GM20431 (cell line): ENCODE data around the gene LRP1-AS.

Source experiments
- in situ Hi-C: fragments of 300-500 bp; cut with MseI, MboI; formaldehyde crosslinking; loops from one replicate; pipeline ENCODE4 v1.15.0; 2020; ENCODE audit warnings: low sequenced_read_pairs; ENCODE audit not compliant: unreplicated experiment

LRP1-AS gene

DNA sequence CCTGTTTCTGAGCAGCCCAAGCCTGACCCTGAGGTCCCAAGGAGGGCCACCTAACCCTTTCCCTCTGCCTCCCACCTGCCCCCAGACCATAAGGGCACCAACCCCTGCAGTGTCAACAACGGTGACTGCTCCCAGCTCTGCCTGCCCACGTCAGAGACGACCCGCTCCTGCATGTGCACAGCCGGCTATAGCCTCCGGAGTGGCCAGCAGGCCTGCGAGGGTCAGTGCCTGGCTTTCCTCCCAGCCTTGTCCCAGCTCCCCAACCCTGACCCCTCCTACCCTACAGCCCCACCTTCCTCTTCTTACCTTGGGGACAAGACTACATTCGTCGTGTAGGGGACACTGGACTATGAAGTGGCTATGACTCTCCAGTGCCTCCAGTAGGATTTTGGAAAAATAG lies 33.7 kb upstream of the LRP1-AS start:
- in situ Hi-C loops: no loop called here

DNA sequence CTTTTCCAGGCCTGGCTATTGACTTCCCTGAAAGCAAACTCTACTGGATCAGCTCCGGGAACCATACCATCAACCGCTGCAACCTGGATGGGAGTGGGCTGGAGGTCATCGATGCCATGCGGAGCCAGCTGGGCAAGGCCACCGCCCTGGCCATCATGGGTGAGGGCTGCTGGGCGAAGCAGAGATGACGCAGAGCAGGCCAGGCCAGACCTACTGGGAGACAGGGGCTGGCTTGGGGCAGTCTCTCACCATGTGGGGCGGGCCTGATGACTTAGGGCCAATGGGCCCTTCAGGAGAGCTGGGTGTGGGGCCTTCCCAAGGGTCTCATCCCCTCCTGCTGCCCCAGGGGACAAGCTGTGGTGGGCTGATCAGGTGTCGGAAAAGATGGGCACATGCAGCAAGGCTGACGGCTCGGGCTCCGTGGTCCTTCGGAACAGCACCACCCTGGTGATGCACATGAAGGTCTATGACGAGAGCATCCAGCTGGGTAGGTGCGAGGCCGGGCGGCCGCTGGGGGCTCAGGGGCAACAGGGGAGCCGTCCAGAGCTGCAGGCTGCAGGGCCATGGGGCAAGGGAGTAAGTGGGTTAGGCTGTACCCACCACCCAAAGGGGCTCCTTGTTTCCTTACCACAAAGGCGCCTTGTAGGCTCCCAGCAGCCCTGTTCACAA lies 33.0 kb upstream of the LRP1-AS start:
- in situ Hi-C loops: no loop called here

DNA sequence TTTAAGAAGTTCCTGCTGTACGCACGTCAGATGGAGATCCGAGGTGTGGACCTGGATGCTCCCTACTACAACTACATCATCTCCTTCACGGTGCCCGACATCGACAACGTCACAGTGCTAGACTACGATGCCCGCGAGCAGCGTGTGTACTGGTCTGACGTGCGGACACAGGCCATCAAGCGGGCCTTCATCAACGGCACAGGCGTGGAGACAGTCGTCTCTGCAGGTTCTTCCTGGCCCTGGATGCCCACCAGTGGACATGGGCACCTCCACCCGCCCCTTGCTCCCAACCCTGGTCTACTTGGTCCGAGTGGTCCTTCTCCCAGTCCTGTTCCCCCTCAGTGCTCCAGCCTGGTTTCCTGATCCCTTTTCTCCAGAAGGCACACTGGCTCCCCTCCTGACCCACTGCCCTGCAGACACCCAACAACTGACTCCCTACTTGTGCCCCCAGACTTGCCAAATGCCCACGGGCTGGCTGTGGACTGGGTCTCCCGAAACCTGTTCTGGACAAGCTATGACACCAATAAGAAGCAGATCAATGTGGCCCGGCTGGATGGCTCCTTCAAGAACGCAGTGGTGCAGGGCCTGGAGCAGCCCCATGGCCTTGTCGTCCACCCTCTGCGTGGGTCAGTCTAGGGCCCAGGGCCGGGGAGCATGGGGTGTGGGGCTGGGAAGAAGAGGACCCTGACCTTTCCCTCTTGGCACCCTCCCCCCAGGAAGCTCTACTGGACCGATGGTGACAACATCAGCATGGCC lies 32.1 kb upstream of the LRP1-AS start:
- in situ Hi-C loops: loop anchor here (5.0 kb wide), 1 partner anchor 52 kb away; the partner anchor contains the start of gene LRP1

DNA sequence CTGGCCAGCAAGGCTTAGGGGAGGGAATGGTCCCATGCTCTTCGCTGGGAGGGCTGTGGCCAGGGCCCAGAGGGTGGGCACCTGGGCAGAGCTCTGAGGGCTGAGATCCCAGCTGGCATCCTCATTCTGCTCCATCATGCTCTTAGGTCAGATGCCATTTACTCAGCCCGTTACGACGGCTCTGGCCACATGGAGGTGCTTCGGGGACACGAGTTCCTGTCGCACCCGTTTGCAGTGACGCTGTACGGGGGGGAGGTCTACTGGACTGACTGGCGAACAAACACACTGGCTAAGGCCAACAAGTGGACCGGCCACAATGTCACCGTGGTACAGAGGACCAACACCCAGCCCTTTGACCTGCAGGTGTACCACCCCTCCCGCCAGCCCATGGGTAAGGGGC lies 30.8 kb upstream of the LRP1-AS start:
- in situ Hi-C loops: loop anchor here (5.0 kb wide), 1 partner anchor 51 kb away; the partner anchor contains the start of gene LRP1

DNA sequence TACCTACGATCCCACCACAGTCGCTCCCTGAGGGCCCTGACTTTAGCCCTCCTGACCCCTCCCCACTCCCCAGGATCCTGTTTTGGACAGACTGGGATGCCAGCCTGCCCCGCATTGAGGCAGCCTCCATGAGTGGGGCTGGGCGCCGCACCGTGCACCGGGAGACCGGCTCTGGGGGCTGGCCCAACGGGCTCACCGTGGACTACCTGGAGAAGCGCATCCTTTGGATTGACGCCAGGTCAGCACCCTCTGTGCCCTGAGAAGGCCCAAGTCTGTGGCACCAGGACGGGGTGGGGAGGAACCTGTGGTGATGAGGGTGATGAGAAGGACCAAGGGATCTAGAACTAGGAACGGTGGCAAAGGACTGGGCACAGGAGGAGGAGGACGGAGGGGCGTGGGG lies 29.9 kb upstream of the LRP1-AS start:
- in situ Hi-C loops: loop anchor here (5.0 kb wide), 1 partner anchor 50 kb away; the partner anchor contains the start of gene LRP1

DNA sequence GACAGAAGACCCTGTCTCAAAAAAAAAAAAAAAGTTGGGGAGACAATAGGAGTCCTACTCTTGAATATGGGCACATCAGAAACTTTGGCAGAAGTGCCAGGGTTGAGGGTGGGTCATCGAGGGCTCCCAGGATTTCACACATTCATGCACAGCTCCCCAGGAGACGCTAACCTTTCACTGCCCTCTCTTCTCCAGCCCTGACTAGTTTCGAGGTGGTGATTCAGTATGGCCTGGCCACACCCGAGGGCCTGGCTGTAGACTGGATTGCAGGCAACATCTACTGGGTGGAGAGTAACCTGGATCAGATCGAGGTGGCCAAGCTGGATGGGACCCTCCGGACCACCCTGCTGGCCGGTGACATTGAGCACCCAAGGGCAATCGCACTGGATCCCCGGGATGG lies 29.4 kb upstream of the LRP1-AS start:
- in situ Hi-C loops: loop anchor here (5.0 kb wide), 1 partner anchor 50 kb away; the partner anchor contains the start of gene LRP1

DNA sequence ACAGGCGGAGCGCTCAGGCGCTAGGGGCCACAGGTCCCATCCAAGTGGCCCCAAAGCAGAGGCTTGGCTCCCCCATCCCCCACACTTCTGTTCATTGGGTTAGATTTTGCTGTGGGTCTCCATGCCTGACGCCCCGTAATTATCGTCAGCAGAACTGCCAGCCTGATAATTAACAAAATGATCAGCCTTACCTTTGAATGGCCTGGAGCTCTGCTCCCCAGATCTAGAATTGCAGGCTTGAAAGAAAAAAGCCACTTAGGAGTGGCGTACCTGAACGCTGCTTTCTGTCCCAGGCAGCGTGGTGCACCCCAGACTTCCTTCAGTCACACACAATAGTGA lies 28.7 kb upstream of the LRP1-AS start:
- in situ Hi-C loops: loop anchor here (5.0 kb wide), 1 partner anchor 49 kb away; the partner anchor contains the start of gene LRP1

DNA sequence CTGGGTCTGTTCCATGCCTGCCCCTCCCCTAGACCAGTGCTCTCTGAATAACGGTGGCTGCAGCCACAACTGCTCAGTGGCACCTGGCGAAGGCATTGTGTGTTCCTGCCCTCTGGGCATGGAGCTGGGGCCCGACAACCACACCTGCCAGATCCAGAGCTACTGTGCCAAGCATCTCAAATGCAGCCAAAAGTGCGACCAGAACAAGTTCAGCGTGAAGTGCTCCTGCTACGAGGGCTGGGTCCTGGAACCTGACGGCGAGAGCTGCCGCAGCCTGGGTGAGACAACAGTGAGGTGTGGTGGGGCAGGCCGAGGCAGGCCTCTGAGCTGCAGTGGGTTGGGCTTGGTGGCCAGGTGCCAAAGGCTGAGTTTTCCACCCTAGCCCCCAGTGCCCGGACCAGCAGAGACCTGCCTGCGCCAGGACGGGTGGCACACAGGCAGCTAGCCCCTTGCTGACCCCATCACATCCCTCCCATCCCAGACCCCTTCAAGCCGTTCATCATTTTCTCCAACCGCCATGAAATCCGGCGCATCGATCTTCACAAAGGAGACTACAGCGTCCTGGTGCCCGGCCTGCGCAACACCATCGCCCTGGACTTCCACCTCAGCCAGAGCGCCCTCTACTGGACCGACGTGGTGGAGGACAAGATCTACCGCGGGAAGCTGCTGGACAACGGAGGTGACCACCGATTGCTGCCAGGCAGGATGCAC lies 28.2 kb upstream of the LRP1-AS start:
- in situ Hi-C loops: loop anchor here (5.0 kb wide), 1 partner anchor 48 kb away; the partner anchor contains the start of gene LRP1

DNA sequence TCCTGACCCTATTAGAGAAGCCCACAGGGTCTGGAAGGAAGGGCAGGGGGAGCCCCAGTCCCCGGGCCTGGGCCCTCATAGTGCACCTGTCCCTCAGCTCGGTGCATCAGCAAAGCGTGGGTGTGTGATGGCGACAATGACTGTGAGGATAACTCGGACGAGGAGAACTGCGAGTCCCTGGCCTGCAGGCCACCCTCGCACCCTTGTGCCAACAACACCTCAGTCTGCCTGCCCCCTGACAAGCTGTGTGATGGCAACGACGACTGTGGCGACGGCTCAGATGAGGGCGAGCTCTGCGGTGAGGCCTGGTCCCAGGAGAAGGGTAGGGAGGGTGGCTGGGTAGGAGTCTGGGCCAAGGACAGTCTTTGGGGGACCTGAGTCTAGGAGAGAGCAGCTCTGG lies 26.3 kb upstream of the LRP1-AS start:
- in situ Hi-C loops: no loop called here

DNA sequence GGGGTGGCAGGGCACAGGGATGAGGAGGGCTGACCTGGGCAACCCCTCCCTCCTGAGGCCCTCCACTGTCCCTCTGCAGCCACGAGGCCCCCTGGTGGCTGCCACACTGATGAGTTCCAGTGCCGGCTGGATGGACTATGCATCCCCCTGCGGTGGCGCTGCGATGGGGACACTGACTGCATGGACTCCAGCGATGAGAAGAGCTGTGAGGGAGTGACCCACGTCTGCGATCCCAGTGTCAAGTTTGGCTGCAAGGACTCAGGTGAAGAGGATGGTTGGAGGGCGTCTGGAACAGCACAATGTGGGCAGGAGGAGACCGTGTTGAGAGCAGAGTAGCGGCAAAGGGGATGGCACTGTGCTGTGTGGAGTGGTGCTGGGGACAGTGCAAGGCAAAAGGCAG lies 25.7 kb upstream of the LRP1-AS start:
- in situ Hi-C loops: no loop called here

DNA sequence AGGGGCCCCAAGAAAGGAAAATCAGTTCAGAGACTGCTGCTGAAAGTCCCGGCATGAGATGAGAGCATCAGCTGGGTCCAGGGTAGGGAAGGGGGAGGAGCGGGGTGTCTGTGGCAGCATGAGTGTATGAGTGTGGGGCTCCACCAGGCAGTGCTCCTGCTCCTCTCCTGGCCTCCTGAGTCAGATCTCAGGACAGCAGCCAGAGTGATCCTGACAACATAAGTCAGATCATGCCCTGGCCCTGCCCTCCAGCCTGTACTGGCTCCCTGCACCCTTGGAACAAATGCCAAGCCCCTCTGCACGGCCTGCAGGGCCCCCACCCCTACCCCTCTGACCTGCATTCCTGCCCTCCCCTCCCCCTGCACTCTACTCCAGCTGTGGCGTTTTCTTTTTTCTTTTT lies 24.2 kb upstream of the LRP1-AS start:
- in situ Hi-C loops: no loop called here

DNA sequence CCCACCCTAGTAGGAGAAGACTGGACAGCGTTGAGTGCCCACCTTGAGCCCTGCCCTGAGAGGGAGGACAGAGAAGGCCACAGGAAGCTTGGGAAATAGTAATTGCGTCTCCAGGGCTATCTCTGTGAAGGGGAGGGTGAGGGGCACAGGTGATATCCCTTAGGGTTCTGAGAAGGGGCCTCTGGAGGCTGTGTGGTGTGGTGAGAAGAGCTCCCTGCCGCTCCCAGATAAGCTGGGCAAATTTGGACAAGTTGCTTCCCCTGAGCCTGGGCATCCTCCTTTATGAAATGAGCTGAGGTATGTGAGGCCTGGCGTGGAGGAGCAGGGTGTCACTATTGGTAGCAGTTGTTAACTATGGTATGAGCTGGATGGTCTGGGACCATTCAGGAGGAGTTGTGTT lies 23.5 kb upstream of the LRP1-AS start:
- in situ Hi-C loops: no loop called here

DNA sequence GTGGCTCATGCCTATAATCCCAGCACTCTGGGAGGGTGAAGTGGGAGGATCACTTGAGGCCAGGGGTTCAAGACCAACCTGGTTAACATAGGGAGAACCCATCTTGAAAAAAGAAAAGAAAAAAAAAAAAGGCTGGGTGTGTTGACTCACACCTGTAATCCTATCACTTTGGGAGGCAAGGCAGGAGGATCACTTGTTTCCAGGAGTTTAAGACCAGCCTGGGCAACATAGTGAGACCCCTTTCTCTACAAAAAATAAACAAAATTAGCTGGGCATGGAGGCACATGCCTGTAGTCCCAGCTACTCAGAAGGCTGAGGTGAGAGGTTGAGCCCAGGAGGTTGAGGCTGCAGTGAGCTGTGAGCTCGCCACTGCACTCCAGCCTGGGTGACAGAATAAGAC lies 23.0 kb upstream of the LRP1-AS start:
- in situ Hi-C loops: no loop called here

DNA sequence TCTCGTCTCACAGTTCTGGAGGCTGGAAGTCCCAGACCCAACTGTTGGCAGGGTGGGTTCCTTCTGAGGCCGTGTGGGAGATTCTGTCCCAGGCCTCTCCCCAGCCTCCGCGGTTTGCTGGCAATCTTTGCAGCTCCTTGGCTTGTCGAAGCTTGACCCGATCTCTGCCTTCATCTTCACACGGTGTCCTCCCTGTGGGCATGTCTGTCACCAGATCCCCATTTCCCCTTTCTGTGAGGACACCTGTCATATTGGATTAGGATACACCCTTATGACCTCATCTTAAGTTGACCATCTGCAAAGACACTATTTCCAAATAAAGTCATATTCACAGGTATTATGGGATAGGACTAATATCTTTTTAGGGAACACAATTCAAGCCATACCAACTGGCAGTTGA lies 22.6 kb upstream of the LRP1-AS start:
- in situ Hi-C loops: no loop called here

DNA sequence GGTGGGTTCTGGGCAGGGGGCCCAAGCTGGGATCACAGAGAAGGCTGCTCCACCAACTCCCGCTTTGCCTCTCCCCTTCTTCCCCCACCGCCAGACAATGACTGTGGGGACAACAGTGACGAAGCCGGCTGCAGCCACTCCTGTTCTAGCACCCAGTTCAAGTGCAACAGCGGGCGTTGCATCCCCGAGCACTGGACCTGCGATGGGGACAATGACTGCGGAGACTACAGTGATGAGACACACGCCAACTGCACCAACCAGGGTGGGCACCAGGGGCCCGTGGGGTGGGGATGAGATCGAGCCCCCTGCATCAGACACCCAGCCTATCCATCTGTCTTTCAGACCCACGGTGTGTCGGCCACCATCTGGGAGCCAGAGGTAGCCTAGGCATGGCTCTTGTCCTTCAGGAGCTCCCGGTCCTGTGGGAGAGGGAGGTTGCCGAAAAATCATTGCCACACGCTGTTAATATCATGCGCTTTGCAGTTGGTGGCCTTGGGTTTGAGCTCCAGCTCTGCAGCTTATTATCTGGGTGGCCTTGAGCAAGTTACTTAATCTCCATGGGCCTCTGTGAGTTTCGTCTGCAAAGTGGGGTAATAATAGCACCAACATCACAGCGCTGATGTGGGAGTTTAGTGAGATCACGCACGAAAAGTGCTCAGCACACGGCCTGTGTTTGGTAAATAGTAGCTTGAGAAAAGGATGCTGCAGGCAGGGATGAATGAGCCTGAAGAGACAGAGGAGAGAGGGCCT lies 21.8 kb upstream of the LRP1-AS start:
- in situ Hi-C loops: no loop called here

DNA sequence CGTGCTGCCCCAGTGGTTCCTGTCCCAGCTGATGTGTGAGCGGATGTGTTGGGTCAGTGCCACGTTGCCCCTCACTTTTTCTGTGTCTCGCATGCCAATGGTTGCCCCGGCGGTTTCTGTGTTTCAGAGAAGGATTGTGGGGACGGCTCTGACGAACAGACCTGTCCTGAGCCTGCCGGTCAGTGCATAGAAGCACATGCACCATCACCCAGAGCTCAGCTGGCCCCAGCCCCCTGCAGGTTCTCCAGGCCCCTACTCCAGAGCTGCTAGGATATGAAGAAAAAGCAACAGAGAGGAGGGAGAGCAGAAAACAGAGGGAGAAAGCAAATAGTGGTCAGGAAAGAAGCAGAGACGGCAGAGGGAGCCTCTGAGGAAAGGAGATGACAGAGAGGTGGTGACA lies 20.6 kb upstream of the LRP1-AS start:
- in situ Hi-C loops: no loop called here

DNA sequence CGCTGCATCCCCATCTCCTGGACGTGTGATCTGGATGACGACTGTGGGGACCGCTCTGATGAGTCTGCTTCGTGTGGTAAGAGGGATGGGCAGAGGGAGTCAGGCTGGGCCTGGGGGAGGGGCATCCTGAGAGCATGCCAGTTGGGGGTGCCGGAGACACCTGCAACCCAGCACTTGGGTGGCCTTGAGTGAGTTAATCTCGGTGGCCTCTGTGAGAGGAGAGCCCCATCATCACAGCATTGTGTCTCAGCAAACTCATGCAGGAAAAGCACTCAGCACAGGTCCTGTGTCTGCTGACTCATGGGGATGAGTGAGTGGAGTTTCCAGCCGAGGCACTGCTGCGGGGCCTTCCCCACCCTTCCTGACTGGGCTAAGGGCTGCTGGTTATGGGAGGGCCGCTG lies 19.6 kb upstream of the LRP1-AS start:
- in situ Hi-C loops: no loop called here

DNA sequence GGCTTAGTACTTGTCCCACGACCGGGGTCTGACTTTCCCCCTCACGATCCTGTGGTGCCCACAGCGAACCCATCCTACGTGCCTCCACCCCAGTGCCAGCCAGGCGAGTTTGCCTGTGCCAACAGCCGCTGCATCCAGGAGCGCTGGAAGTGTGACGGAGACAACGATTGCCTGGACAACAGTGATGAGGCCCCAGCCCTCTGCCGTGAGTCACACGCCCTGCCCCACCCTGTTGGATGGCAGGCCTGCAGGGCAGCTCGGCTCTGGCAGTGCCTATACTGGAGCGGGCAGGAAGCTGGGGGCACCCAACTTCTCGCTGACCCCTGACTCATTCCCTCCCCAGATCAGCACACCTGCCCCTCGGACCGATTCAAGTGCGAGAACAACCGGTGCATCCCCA lies 18.3 kb upstream of the LRP1-AS start:
- in situ Hi-C loops: no loop called here

DNA sequence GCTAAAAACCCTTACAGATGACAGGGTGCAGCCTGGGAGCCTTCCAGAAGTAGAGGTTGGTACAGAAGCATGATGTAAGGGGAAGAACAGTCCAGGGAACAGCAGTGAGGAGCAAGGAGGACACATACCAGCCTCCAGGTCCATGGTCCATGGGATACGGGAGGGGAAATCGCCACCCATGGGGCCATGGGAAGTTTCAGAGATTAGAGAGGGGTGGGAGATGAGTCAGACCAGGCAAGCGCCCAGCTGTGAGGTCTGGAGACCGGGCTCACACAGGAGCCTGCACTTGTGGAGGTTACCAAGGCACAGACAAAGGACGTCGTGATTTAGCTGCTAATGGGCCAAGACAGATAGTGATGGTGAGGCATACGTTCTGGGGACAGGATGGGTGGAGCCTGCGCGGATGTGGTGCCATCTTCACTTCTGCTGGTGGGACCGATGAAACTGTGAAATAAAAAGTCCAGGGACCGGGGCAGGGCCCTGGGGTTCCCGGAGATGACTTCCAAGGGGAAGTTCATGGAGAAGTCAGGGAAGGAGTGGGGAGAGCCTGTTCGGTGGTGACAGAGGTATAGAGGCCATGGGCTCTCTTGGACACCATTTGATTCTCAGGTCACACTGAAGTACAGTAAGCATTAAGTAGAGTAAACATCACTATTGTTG lies 17.7 kb upstream of the LRP1-AS start:
- in situ Hi-C loops: no loop called here

DNA sequence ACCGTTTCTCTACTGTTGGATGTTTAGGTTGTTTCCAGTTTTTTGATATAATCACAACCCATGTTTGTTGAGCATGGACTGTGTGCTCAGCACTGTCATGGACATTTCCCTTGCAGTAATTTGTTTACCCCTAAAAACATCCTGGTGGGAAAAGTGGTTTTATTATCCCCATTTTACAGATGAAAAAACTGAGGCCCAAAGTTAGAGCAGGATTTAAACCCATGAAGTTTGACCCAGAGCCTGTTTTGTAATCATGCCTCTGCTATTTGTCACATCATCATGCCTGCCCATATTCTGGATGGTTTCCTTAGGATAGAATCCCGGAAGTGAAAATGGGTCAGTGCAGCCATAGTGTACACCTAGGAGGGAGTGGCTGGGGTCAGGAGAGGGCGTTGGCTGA lies 17.0 kb upstream of the LRP1-AS start:
- in situ Hi-C loops: no loop called here
